ENCODE results near the gene ASB3.

DNA sequence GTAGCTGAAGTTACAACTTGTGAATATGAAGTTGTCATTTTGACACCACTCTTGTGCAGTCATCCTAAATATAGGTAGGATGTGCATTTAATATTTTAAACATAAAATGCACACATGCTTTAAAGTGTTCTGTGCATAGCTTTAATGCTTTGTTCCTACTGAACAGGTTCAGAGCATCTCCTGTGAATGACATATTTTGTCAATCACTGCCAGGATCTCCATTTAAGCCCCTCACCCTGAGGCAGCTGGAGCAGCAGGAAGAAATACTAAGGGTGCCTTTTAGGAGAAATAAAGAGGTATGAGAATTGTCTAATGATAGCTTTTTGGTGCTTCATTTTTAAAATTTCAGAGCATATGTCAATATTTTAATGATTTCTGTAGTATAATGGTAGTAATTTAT is 14.8 kb upstream of the ASB3 start:
- TF ChIP-seq, protein P1, sequence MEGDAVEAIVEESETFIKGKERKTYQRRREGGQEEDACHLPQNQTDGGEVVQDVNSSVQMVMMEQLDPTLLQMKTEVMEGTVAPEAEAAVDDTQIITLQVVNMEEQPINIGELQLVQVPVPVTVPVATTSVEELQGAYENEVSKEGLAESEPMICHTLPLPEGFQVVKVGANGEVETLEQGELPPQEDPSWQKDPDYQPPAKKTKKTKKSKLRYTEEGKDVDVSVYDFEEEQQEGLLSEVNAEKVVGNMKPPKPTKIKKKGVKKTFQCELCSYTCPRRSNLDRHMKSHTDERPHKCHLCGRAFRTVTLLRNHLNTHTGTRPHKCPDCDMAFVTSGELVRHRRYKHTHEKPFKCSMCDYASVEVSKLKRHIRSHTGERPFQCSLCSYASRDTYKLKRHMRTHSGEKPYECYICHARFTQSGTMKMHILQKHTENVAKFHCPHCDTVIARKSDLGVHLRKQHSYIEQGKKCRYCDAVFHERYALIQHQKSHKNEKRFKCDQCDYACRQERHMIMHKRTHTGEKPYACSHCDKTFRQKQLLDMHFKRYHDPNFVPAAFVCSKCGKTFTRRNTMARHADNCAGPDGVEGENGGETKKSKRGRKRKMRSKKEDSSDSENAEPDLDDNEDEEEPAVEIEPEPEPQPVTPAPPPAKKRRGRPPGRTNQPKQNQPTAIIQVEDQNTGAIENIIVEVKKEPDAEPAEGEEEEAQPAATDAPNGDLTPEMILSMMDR (IDR thresholded peaks at IDR 0.05): no peak
- TF ChIP-seq POLR2A (IDR thresholded peaks at IDR 0.05): no peak

All from body of pancreas (tissue), 4 donors.